22Rv1 (cell line): ENCODE data around the gene NTN4.

Source experiments
- ZFX ChIP-seq: fragments of 450-650 bp; IDR thresholded peaks from 2 replicates; pipeline ENCODE4 v1.6.1; 2017; ENCODE audit warnings: antibody characterized with exemption, borderline replicate concordance
- TF ChIP-seq, protein P1 (sequence below): fragments of 450-650 bp; IDR thresholded peaks from 2 replicates; pipeline ENCODE4 v1.5.1; 2017; ENCODE audit warnings: mild to moderate bottlenecking

DNA sequence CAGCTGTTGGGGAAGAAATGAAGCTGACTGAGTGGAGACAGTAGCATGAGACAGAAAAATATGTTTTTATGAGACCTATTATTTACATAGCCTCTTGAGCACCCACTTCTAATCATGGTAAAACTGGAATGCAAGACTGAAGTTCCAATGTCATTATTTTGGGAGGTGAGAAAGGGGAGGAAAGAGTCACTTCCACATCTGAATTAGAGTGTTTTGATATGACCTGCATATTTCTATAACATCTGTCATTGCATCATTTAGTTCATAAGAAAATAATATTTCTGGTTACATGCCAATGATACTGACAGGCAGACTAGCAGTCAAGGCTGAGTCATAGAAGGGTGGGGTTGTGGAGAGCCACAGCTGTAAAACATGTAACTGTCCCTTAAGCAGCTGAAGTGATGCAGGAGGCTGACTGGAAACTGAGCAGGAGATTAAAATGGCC, 26.7 kb downstream of the NTN4 start:
- TF ChIP-seq, protein P1, sequence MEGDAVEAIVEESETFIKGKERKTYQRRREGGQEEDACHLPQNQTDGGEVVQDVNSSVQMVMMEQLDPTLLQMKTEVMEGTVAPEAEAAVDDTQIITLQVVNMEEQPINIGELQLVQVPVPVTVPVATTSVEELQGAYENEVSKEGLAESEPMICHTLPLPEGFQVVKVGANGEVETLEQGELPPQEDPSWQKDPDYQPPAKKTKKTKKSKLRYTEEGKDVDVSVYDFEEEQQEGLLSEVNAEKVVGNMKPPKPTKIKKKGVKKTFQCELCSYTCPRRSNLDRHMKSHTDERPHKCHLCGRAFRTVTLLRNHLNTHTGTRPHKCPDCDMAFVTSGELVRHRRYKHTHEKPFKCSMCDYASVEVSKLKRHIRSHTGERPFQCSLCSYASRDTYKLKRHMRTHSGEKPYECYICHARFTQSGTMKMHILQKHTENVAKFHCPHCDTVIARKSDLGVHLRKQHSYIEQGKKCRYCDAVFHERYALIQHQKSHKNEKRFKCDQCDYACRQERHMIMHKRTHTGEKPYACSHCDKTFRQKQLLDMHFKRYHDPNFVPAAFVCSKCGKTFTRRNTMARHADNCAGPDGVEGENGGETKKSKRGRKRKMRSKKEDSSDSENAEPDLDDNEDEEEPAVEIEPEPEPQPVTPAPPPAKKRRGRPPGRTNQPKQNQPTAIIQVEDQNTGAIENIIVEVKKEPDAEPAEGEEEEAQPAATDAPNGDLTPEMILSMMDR: no peak
- no peak for TF ChIP-seq ZFX
